22Rv1 (cell line): ENCODE data around the gene TEX264.

ENCODE experiments used
- CTCF ChIP-seq: fragments of 450-650 bp; IDR thresholded peaks from 2 replicates; pipeline ENCODE4 v1.5.1; 2017; ENCODE audit warnings: mild to moderate bottlenecking
- ZFX ChIP-seq: fragments of 450-650 bp; IDR thresholded peaks from 2 replicates; pipeline ENCODE4 v1.6.1; 2017; ENCODE audit warnings: antibody characterized with exemption, borderline replicate concordance

GRCh38 chr3:51671734-51672475, 853 bp downstream of the TEX264 start:
- no peak for TF ChIP-seq CTCF
- TF ChIP-seq ZFX: no peak
